MCF 10A (cell line): ENCODE results near the gene DRAXIN. TPM values are rescaled to one million over a fixed set of nuclear protein-coding genes. Genes with fewer than 3 reads are reported as not detected.

Experiments
- BruUV-seq: library from RNA; stranded (reverse); fragments of 400-500 nt; replicated peaks from 2 replicates; lab custom pipeline; 2021; lab: Mats Ljungman, UMichigan
- CTCF ChIA-PET: fragments of 300-600 bp; sonication (Branson Sonifier 250); formaldehyde crosslinking; extraction: SDS; loops from one replicate; lab custom pipeline; 2021; ENCODE audit warnings: antibody characterized with exemption, inconsistent platforms; lab: Yijun Ruan, JAX
- POLR2A ChIA-PET: fragments of 300-600, 350-650 bp; sonication (Branson Sonifier 250); formaldehyde crosslinking; extraction: SDS; loops from one replicate; lab custom pipeline; 2020; ENCODE audit warnings: antibody characterized with exemption, inconsistent platforms; lab: Yijun Ruan, JAX
- DNase-seq: peaks from one replicate; pipeline ENCODE4 v3.0.0-alpha.2; 2018; ENCODE audit not compliant: unreplicated experiment
- H3K27ac Mint-ChIP-seq: one replicate; pipeline ENCODE4 v1.8.0; 2022; ENCODE audit warnings: mild to moderate bottlenecking, low read depth, mixed read lengths; ENCODE audit not compliant: unreplicated experiment
- H3K27me3 Mint-ChIP-seq: one replicate; pipeline ENCODE4 v1.8.0; 2022; ENCODE audit warnings: mixed read lengths; ENCODE audit not compliant: insufficient read depth, unreplicated experiment
- H3K36me3 Mint-ChIP-seq: one replicate; pipeline ENCODE4 v1.8.0; 2022; ENCODE audit warnings: mild to moderate bottlenecking, moderate library complexity, mixed read lengths; ENCODE audit not compliant: insufficient read depth, unreplicated experiment
- H3K4me1 Mint-ChIP-seq: one replicate; pipeline ENCODE4 v1.8.0; 2022; ENCODE audit warnings: mixed read lengths; ENCODE audit not compliant: insufficient read depth, unreplicated experiment
- H3K4me3 Mint-ChIP-seq: one replicate; pipeline ENCODE4 v1.8.0; 2022; ENCODE audit warnings: mild to moderate bottlenecking, moderate library complexity, mixed read lengths; ENCODE audit not compliant: unreplicated experiment
- H3K9me3 Mint-ChIP-seq: one replicate; pipeline ENCODE4 v1.8.0; 2022; ENCODE audit warnings: mixed read lengths; ENCODE audit not compliant: unreplicated experiment
- CTCF ChIP-seq: fragments of 200-600 bp; IDR thresholded peaks from one replicate; pipeline ENCODE4 v1.8.0; 2022; ENCODE audit warnings: antibody characterized with exemption, mild to moderate bottlenecking; ENCODE audit not compliant: unreplicated experiment
- intact Hi-C: fragments of 100-400 bp; cut with micrococcal nuclease; formaldehyde crosslinking; loops from 2 replicates; pipeline ENCODE4 v1.14.1; 2022
- total RNA-seq: library from RNA; stranded (reverse); gene quantifications from 2 replicates; pipeline ENCODE4 v1.2.3, GENCODE V29; 2022

Gene DRAXIN
- total RNA-seq, 1 experiment from 2014 or later = 0.07 TPM

GRCh38 chr1:11761988-11762406, 70.5 kb downstream of the DRAXIN start, which contains the start of gene C1orf167:
Gene C1orf167 (plus strand): TSS chr1:11762193. CDS start chr1:11764401, 2,208 bp downstream.
- Mint-ChIP-seq H3K4me3 (no peak within 1 kb of the TSS), H3K4me1 (no peaks in the 10 kb centered on the region), H3K27me3 (peaks cover 13% of the 10 kb centered on the region), H3K36me3 (no peaks in the 10 kb centered on the region), H3K27ac (peak within 1 kb of the TSS; percentile 55), H3K9me3 (no peaks in the 10 kb centered on the region)
- intact Hi-C loops = no loop called here
- TF ChIP-seq CTCF = no peak
- ChIA-PET POLR2A (no interaction called here), CTCF (no interaction called here)
- BruUV-seq = no TSS peak
- DNase-seq = no peak

- CTCF ChIA-PET = interaction anchor here (0.7 to 1.6 kb wide), 2 partner anchors 21 to 40 kb away, joined by 3 to 4 read pairs; no protein-coding TSS in a partner anchor
- no TSS peak for BruUV-seq
- H3K36me3 Mint-ChIP-seq = no peaks in the 10 kb centered on the region
- H3K9me3 Mint-ChIP-seq = no peaks in the 10 kb centered on the region
- no peak for DNase-seq
- TF ChIP-seq CTCF = no peak
- no peak overlapping the region for H3K4me3 Mint-ChIP-seq
- H3K27me3 Mint-ChIP-seq = peaks cover 13% of the 10 kb centered on the region
- H3K4me1 Mint-ChIP-seq = no peaks in the 10 kb centered on the region
- peak overlapping the region; percentile 5 for H3K27ac Mint-ChIP-seq
- POLR2A ChIA-PET = no interaction called here
- intact Hi-C loops = no loop called here
Observed at GRCh38 chr1:11764115-11764514, 72.6 kb downstream of the DRAXIN start.

- no peak overlapping the region for H3K4me3 Mint-ChIP-seq
- H3K4me1 Mint-ChIP-seq = no peaks in the 10 kb centered on the region
- no peaks in the 10 kb centered on the region for H3K9me3 Mint-ChIP-seq
- peaks cover 13% of the 10 kb centered on the region for H3K27me3 Mint-ChIP-seq
- no peak for DNase-seq
- intact Hi-C loops = no loop called here
- POLR2A ChIA-PET = no interaction called here
- no TSS peak for BruUV-seq
- no peak overlapping the region for H3K27ac Mint-ChIP-seq
- TF ChIP-seq CTCF = no peak
- CTCF ChIA-PET = interaction anchor here (0.7 to 1.6 kb wide), 2 partner anchors 21 to 39 kb away, joined by 3 to 4 read pairs; no protein-coding TSS in a partner anchor
- H3K36me3 Mint-ChIP-seq = no peaks in the 10 kb centered on the region
Observed at GRCh38 chr1:11764519-11764918, 73.0 kb downstream of the DRAXIN start.

GRCh38 chr1:11765661-11766428, 74.3 kb downstream of the DRAXIN start:
- Mint-ChIP-seq H3K27ac (no peak overlapping the region), H3K9me3 (no peaks in the 10 kb centered on the region), H3K27me3 (peaks cover 10% of the 10 kb centered on the region), H3K4me1 (no peaks in the 10 kb centered on the region), H3K36me3 (no peaks in the 10 kb centered on the region), H3K4me3 (no peak overlapping the region)
- ChIA-PET CTCF (no interaction called here), POLR2A (no interaction called here)
- DNase-seq = no peak
- intact Hi-C loops = no loop called here
- TF ChIP-seq CTCF = no peak
- BruUV-seq = no TSS peak
